Smooth muscle cell (in vitro differentiated cells): ENCODE measurements around the gene ATP6V1G2. TPM values are rescaled to one million over a fixed set of nuclear protein-coding genes. Genes with fewer than 3 reads are reported as not detected.
A peak's percentile ranks its signal among the peaks of the same experiment; 100 is the strongest.

ENCODE experiments used
- DNase-seq: peaks from one replicate; lab custom pipeline; 2025; ENCODE audit not compliant: unreplicated experiment; lab: John Stamatoyannopoulos, UW
- H2AFZ ChIP-seq: fragments of 200-600 bp; sonication (generic); 2 replicates; pipeline ENCODE4 v1.6.0; 2016; ENCODE audit warnings: antibody characterized with exemption, low read depth, mild to moderate bottlenecking
- H3F3A ChIP-seq: fragments of 200-600 bp; sonication (generic); 2 replicates; pipeline ENCODE4 v1.6.0; 2017; ENCODE audit warnings: antibody characterized with exemption, low read depth
- H3K27ac ChIP-seq: fragments of 200-600 bp; sonication (generic); 2 replicates; pipeline ENCODE4 v1.5.1; 2016; ENCODE audit warnings: low read depth, mild to moderate bottlenecking
- H3K27me3 ChIP-seq: fragments of 200-600 bp; sonication (generic); 2 replicates; pipeline ENCODE4 v1.6.1; 2016; ENCODE audit warnings: low read depth, mild to moderate bottlenecking
- H3K36me3 ChIP-seq: fragments of 200-600 bp; sonication (generic); 2 replicates; pipeline ENCODE4 v1.5.1; 2016; ENCODE audit warnings: low read depth
- H3K4me1 ChIP-seq: fragments of 200-600 bp; sonication (generic); 2 replicates; pipeline ENCODE4 v1.5.1; 2016; ENCODE audit warnings: low read depth
- H3K4me2 ChIP-seq: fragments of 200-600 bp; sonication (generic); 2 replicates; pipeline ENCODE4 v1.6.0; 2016; ENCODE audit warnings: mild to moderate bottlenecking
- H3K4me3 ChIP-seq: fragments of 200-600 bp; sonication (generic); 2 replicates; pipeline ENCODE4 v1.5.1; 2016; ENCODE audit warnings: mild to moderate bottlenecking
- H3K79me2 ChIP-seq: fragments of 200-600 bp; sonication (generic); 2 replicates; pipeline ENCODE4 v1.6.0; 2016; ENCODE audit warnings: low read depth, mild to moderate bottlenecking
- H3K9ac ChIP-seq: fragments of 200-600 bp; sonication (generic); 2 replicates; pipeline ENCODE4 v1.6.0; 2016; ENCODE audit warnings: low read depth
- H3K9me3 ChIP-seq: fragments of 200-600 bp; sonication (generic); replicated peaks from 2 replicates; pipeline ENCODE4 v1.5.1; 2016; ENCODE audit warnings: low read depth
- H4K20me1 ChIP-seq: fragments of 200-600 bp; sonication (generic); 2 replicates; pipeline ENCODE4 v1.6.0; 2016; ENCODE audit warnings: low read depth
- WGBS: methylation state at CpG from one replicate; pipeline ENCODE4 v1.1.7; 2016; ENCODE audit warnings: low lambda C conversion rate; 5-methylcytosine and 5-hydroxymethylcytosine counted together
- polyA plus RNA-seq: library from polyadenylated mRNA; unstranded; fragments of >200 nt; fragmentation: Nextera tagmentation; extraction: Ambion mirVana; gene quantifications from 2 replicates; pipeline ENCODE4 v1.2.1, GENCODE V29; 2016
- total RNA-seq: library from RNA; depleted of rRNA; stranded (reverse); fragments of >200 nt; gene quantifications from 2 replicates; pipeline ENCODE4 v1.2.3, GENCODE V29; 2014
- TF ChIP-seq, protein P1 (sequence below): fragments of 200-600 bp; sonication (generic); IDR thresholded peaks from 2 replicates; pipeline ENCODE4 v1.5.1; 2017; ENCODE audit warnings: borderline replicate concordance, mild to moderate bottlenecking, antibody characterized with exemption; ENCODE audit not compliant: insufficient read depth, poor library complexity, severe bottlenecking

The ATP6V1G2 gene
- total and polyA plus RNA-seq, 2 experiments from 2014 or later: 1.0 to 2.4 TPM

DNA sequence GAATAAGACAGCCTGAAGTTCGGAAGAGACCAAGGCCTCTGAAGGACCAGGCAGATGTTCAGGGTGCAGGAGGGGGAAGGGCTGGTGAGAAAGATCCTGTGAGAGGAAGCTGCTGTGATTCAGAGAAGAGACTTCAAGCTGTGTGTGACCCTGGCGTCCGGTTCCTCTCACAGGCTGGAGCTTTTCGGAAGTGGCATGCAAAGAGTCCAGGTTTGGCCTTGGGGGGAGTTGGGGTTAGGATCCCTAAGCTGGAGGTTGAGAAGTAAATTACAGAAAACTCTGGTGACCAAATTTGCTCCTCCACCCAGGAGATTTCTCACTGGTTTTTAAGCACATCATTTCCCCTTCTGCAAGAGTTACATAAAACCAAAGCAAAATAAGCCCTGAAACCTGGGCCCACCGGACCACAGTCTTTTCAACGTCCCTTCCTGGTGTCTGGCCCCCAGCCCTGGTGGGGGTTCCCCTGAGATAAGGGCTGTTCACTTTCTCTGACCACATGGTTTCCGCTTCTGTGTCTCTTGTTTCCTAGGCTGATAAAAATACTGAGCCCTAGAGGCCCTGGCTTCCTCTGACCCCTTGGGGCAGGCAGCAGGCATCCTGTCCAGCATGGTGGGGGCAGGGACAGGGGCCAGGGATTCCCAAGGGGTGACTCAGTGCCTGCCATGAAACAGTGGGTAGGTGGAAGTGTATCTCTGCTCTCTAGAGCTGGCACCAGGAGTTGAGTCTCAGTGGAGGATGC is 13.7 kb upstream of the ATP6V1G2 start:
- TF ChIP-seq, protein P1, sequence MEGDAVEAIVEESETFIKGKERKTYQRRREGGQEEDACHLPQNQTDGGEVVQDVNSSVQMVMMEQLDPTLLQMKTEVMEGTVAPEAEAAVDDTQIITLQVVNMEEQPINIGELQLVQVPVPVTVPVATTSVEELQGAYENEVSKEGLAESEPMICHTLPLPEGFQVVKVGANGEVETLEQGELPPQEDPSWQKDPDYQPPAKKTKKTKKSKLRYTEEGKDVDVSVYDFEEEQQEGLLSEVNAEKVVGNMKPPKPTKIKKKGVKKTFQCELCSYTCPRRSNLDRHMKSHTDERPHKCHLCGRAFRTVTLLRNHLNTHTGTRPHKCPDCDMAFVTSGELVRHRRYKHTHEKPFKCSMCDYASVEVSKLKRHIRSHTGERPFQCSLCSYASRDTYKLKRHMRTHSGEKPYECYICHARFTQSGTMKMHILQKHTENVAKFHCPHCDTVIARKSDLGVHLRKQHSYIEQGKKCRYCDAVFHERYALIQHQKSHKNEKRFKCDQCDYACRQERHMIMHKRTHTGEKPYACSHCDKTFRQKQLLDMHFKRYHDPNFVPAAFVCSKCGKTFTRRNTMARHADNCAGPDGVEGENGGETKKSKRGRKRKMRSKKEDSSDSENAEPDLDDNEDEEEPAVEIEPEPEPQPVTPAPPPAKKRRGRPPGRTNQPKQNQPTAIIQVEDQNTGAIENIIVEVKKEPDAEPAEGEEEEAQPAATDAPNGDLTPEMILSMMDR: no peak
- Histone ChIP-seq H3K4me1 (peaks cover 6% of the 10 kb centered on the region), H4K20me1 (no peaks in the 10 kb centered on the region), H3K4me2 (peak overlapping the region; percentile 50), H2AFZ (no peak overlapping the region), H3K36me3 (no peaks in the 10 kb centered on the region), H3K79me2 (no peaks in the 10 kb centered on the region), H3K9me3 (no peaks in the 10 kb centered on the region), H3F3A (peaks cover 26% of the 10 kb centered on the region), H3K27ac (peak overlapping the region; percentile 89), H3K9ac (peak overlapping the region; percentile 5), H3K4me3 (no peak overlapping the region), H3K27me3 (no peaks in the 10 kb centered on the region)
- DNase-seq: no peak
- WGBS: 40% methylated on average over 7 of the region's 7 CpGs

DNA sequence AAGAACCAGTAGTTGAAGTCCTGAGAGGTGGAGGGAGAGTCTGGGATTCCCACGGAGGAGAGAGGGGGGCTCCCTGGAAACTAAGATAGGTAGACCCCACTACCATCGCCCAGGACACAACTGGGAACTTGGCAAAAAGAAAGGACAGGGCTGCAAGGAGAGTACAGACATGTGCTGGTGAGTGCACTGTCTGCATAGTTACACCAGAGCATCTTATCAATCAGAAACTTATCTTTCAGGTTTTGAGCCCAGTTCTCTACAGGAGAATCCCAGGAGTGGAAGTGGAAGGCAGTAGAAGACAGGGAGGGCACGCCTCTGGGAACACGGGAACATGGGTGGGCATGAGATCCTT is 13.2 kb upstream of the ATP6V1G2 start:
- Histone ChIP-seq H4K20me1 (no peaks in the 10 kb centered on the region), H3K79me2 (peaks cover 4% of the 10 kb centered on the region), H3K4me2 (peak overlapping the region; percentile 50), H3K9ac (peak overlapping the region; percentile 5), H2AFZ (no peak overlapping the region), H3F3A (peaks cover 21% of the 10 kb centered on the region), H3K4me1 (peaks cover 6% of the 10 kb centered on the region), H3K27me3 (no peaks in the 10 kb centered on the region), H3K36me3 (no peaks in the 10 kb centered on the region), H3K9me3 (no peaks in the 10 kb centered on the region), H3K27ac (peak overlapping the region; percentile 89), H3K4me3 (no peak overlapping the region)
- 89% methylated on average over 4 of the region's 4 CpGs for WGBS
- TF ChIP-seq, protein P1: no peak
- no peak for DNase-seq

DNA sequence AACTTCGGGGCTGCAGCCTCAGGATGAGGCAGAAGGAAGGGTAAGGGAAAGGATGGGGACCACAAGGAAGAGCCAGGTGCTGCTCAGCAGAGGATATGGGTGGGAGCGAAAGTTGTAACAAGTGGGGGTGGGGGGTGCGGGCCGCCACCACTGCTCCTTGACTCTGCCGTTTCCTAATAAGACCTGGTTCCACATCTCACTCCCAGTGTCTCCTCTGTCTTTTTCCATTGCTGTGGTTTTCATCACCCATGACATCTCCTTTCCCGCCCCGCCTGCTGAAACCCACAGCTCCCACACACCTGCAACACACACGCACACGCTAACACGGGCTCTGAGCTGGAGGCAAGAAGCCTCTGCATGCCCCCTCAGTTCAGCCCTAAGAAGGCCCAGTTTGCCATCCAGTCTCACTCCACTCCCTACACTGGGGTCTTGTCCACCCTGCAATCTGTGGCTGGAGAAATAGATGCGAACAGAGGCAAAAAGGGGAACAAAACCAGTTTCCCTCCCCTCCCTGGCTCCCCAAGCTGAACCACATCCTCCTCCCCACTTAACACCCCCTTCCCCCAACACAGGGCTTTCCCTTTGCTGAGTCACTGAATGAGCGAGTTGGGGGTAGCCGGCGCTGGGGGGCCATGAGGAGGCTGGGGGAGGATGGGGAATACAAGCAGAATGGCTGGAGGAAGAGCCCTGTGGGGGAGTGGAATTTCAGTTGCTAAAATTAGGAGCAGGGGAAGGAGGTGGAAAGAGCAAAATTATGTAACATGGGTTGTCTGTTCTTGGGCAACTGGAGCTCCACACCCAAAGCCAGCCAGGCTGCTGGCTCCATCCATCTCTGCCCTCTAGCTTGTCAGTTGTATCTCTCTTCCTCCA is 12.5 kb upstream of the ATP6V1G2 start:
- Histone ChIP-seq H3K36me3 (no peaks in the 10 kb centered on the region), H3K79me2 (peaks cover 10% of the 10 kb centered on the region), H4K20me1 (no peaks in the 10 kb centered on the region), H3F3A (peaks cover 20% of the 10 kb centered on the region), H3K9ac (no peak overlapping the region), H3K27me3 (no peaks in the 10 kb centered on the region), H3K9me3 (no peaks in the 10 kb centered on the region), H2AFZ (no peak overlapping the region), H3K27ac (peak overlapping the region; percentile 89), H3K4me3 (no peak overlapping the region), H3K4me2 (peak overlapping the region; percentile 50), H3K4me1 (peaks cover 6% of the 10 kb centered on the region)
- 70% methylated on average over 14 of the region's 14 CpGs for WGBS
- TF ChIP-seq, protein P1: no peak
- DNase-seq: no peak
